ENCODE results near the gene UBAC2.

Gene UBAC2

GRCh38 chr13:99433543-99434075 is 233.0 kb downstream of the UBAC2 start:
- no peaks in the 10 kb centered on the region for H3K36me3 ChIP-seq (ENCODE audit: control insufficient read depth, insufficient read depth, low read length, severe bottlenecking)
- H3K4me1 ChIP-seq (ENCODE audit: control insufficient read depth, insufficient read depth, low read length) = peaks cover 11% of the 10 kb centered on the region
- no peak overlapping the region for H3K9ac ChIP-seq (ENCODE audit: low read length)
- H3K9me3 ChIP-seq (ENCODE audit: control insufficient read depth, low read length) = no peaks in the 10 kb centered on the region
- no peak overlapping the region for H3K4me3 ChIP-seq (ENCODE audit: low read length)
- peaks cover 4% of the 10 kb centered on the region for H3K27me3 ChIP-seq (replicated peaks; ENCODE audit: control insufficient read depth, insufficient read depth, low read length)
- no peak for DNase-seq (ENCODE audit: low read depth)

GRCh38 chr13:99434258-99434788 is 233.7 kb downstream of the UBAC2 start:
- Histone ChIP-seq H3K36me3 (ENCODE audit: control insufficient read depth, insufficient read depth, low read length, severe bottlenecking) (no peaks in the 10 kb centered on the region), H3K4me3 (ENCODE audit: low read length) (no peak overlapping the region), H3K9me3 (ENCODE audit: control insufficient read depth, low read length) (no peaks in the 10 kb centered on the region), H3K9ac (ENCODE audit: low read length) (no peak overlapping the region), H3K27me3 (replicated peaks; ENCODE audit: control insufficient read depth, insufficient read depth, low read length) (peaks cover 10% of the 10 kb centered on the region), H3K4me1 (ENCODE audit: control insufficient read depth, insufficient read depth, low read length) (peaks cover 11% of the 10 kb centered on the region)
- no peak for DNase-seq (ENCODE audit: low read depth)

GRCh38 chr13:99435116-99435515 is 234.5 kb downstream of the UBAC2 start:
- Histone ChIP-seq H3K36me3 (ENCODE audit: control insufficient read depth, insufficient read depth, low read length, severe bottlenecking) (no peaks in the 10 kb centered on the region), H3K4me3 (ENCODE audit: low read length) (no peak overlapping the region), H3K4me1 (ENCODE audit: control insufficient read depth, insufficient read depth, low read length) (peaks cover 11% of the 10 kb centered on the region), H3K9ac (ENCODE audit: low read length) (no peak overlapping the region), H3K9me3 (ENCODE audit: control insufficient read depth, low read length) (no peaks in the 10 kb centered on the region), H3K27me3 (replicated peaks; ENCODE audit: control insufficient read depth, insufficient read depth, low read length) (peaks cover 17% of the 10 kb centered on the region)
- no peak for DNase-seq (ENCODE audit: low read depth)

- H3K36me3 ChIP-seq (ENCODE audit: control insufficient read depth, insufficient read depth, low read length, severe bottlenecking) = no peaks in the 10 kb centered on the region
- H3K27me3 ChIP-seq (replicated peaks; ENCODE audit: control insufficient read depth, insufficient read depth, low read length) = peaks cover 17% of the 10 kb centered on the region
- H3K9me3 ChIP-seq (ENCODE audit: control insufficient read depth, low read length) = no peaks in the 10 kb centered on the region
- no peak overlapping the region for H3K9ac ChIP-seq (ENCODE audit: low read length)
- DNase-seq (ENCODE audit: low read depth) = no peak
- H3K4me3 ChIP-seq (ENCODE audit: low read length) = no peak overlapping the region
- peaks cover 11% of the 10 kb centered on the region for H3K4me1 ChIP-seq (ENCODE audit: control insufficient read depth, insufficient read depth, low read length)
These were observed 235.3 kb downstream of the UBAC2 start for GRCh38 chr13:99435998-99436397.

Measured in adipocyte (in vitro differentiated cells).